ENCODE measurements around the gene NAGLU.

NAGLU gene

DNA sequence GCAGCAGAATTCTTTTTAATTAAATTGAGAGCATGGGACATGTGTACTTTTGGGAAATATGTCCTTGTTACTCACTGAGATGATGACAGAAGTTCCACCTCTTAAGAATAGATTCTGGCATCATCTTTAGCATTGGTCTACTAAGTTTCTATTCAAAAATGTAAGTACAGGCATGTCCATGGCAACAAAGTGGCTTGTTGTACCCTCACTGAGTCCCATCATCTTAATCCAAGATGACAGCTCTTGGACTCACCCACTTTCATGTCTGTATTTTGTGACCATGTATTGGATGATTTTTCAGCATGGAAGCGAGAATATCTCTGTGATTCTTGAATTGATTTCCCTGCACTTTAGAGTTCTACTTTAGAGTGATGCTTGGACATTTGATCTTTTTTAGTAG lies 33.1 kb upstream of the NAGLU start:
- no peak for DNase-seq (ENCODE audit: low read depth)
- TF ChIP-seq, protein P1, sequence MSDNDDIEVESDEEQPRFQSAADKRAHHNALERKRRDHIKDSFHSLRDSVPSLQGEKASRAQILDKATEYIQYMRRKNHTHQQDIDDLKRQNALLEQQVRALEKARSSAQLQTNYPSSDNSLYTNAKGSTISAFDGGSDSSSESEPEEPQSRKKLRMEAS (IDR thresholded peaks at IDR 0.05; ENCODE audit: low read depth, low read length), result no peak
- TF ChIP-seq POLR2A (IDR thresholded peaks at IDR 0.05; ENCODE audit: extremely low read depth, insufficient read length), result no peak
- TF ChIP-seq CTCF (IDR thresholded peaks at IDR 0.05; ENCODE audit: low read depth, low read length), result no peak
- TF ChIP-seq MYC (IDR thresholded peaks at IDR 0.05; ENCODE audit: low read depth, low read length), result no peak
- no peak overlapping the region for H3K4me3 ChIP-seq (ENCODE audit: low read depth, low read length)

DNA sequence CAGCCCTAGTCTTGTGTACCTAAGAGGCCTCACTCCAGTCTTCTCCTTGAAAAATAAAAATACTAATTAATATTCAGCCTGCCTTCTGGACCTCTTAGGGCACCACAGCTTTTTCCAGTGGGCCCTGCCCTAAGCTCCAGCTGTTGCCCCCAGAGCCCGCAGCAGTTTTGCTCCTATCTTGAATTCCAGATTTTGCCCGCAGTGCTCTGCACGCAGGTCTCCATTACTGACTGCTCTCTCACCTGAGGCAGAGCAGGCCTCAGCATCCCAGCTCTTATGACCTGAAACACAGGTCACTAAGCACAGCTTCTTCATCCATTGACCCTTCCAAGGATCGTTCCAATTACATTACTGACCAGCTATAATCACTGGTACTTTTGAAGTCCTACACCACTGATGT lies 28.4 kb upstream of the NAGLU start:
- no peak for DNase-seq (ENCODE audit: low read depth)
- no peak overlapping the region for H3K4me3 ChIP-seq (ENCODE audit: low read depth, low read length)
- no peak for TF ChIP-seq CTCF (IDR thresholded peaks at IDR 0.05; ENCODE audit: low read depth, low read length)
- no peak for TF ChIP-seq MYC (IDR thresholded peaks at IDR 0.05; ENCODE audit: low read depth, low read length)
- TF ChIP-seq POLR2A (IDR thresholded peaks at IDR 0.05; ENCODE audit: extremely low read depth, insufficient read length), result no peak
- TF ChIP-seq, protein P1 (IDR thresholded peaks at IDR 0.05; ENCODE audit: low read depth, low read length), result no peak

GRCh38 chr17:42508426-42509165 lies 27.4 kb upstream of the NAGLU start:
- H3K4me3 ChIP-seq (ENCODE audit: low read depth, low read length), result no peak overlapping the region
- no peak for DNase-seq (ENCODE audit: low read depth)
- TF ChIP-seq, protein P1 (IDR thresholded peaks at IDR 0.05; ENCODE audit: low read depth, low read length), result no peak
- TF ChIP-seq MYC (IDR thresholded peaks at IDR 0.05; ENCODE audit: low read depth, low read length), result no peak
- TF ChIP-seq CTCF (IDR thresholded peaks at IDR 0.05; ENCODE audit: low read depth, low read length), result no peak
- no peak for TF ChIP-seq POLR2A (IDR thresholded peaks at IDR 0.05; ENCODE audit: extremely low read depth, insufficient read length)

DNA sequence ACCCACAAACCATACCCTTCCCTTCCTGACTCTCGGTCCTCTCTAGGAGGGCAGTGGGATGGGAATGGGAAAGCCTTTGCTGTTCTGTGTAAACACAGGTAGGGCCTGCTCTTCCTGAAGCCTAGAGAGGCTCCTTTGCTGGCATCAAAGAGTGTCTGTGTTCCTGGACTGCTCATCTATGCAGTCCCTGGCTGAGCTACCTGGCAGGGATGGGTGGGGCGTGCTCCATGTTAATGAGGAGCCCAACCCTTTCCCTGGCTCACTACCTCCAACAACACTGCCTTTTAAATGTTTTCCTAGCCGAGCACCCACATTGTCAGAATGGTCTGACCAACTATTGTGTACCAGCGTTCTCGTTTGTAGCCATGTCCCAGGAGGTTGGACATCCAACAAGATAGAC lies 26.6 kb upstream of the NAGLU start:
- no peak overlapping the region for H3K4me3 ChIP-seq (ENCODE audit: low read depth, low read length)
- DNase-seq (ENCODE audit: low read depth), result no peak
- TF ChIP-seq POLR2A (IDR thresholded peaks at IDR 0.05; ENCODE audit: extremely low read depth, insufficient read length), result no peak
- TF ChIP-seq MYC (IDR thresholded peaks at IDR 0.05; ENCODE audit: low read depth, low read length), result no peak
- TF ChIP-seq CTCF (IDR thresholded peaks at IDR 0.05; ENCODE audit: low read depth, low read length), result no peak
- TF ChIP-seq, protein P1 (IDR thresholded peaks at IDR 0.05; ENCODE audit: low read depth, low read length), result no peak

GRCh38 chr17:42509841-42510240 lies 26.2 kb upstream of the NAGLU start:
- H3K4me3 ChIP-seq (ENCODE audit: low read depth, low read length), result no peak overlapping the region
- no peak for TF ChIP-seq POLR2A (IDR thresholded peaks at IDR 0.05; ENCODE audit: extremely low read depth, insufficient read length)
- TF ChIP-seq, protein P1 (IDR thresholded peaks at IDR 0.05; ENCODE audit: low read depth, low read length), result no peak
- TF ChIP-seq CTCF (IDR thresholded peaks at IDR 0.05; ENCODE audit: low read depth, low read length), result no peak
- no peak for TF ChIP-seq MYC (IDR thresholded peaks at IDR 0.05; ENCODE audit: low read depth, low read length)
- no peak for DNase-seq (ENCODE audit: low read depth)
